Measurements from ENCODE around the gene HOXB2. TPM values are rescaled to one million over a fixed set of nuclear protein-coding genes. Genes with fewer than 3 reads are reported as not detected.
A peak's percentile ranks its signal among the peaks of the same experiment; 100 is the strongest.

HOXB2 gene
- total RNA-seq, 1 donor from 2014 or later, result 15.2 TPM

DNA sequence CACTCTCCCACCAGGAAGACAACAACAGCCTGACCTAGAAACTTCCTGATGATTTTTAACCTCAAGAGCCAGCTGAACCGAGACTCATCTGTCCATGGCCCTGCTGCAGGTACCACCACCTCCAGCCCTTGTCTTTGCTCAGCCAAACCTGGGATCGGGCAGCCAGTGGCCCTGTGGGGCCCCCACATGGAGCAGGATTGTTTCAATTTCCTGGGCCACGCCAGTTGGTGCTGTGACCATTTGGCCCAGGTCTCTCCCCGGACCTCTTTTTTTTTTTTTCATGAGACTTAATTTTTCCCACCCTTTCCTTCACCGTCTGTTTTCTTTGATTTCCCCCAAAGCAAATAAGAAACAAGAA is 8.3 kb upstream of the HOXB2 start:
- TF ChIP-seq, protein P1, sequence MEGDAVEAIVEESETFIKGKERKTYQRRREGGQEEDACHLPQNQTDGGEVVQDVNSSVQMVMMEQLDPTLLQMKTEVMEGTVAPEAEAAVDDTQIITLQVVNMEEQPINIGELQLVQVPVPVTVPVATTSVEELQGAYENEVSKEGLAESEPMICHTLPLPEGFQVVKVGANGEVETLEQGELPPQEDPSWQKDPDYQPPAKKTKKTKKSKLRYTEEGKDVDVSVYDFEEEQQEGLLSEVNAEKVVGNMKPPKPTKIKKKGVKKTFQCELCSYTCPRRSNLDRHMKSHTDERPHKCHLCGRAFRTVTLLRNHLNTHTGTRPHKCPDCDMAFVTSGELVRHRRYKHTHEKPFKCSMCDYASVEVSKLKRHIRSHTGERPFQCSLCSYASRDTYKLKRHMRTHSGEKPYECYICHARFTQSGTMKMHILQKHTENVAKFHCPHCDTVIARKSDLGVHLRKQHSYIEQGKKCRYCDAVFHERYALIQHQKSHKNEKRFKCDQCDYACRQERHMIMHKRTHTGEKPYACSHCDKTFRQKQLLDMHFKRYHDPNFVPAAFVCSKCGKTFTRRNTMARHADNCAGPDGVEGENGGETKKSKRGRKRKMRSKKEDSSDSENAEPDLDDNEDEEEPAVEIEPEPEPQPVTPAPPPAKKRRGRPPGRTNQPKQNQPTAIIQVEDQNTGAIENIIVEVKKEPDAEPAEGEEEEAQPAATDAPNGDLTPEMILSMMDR (IDR thresholded peaks at IDR 0.05; ENCODE audit: insufficient read depth, low read length, poor library complexity, severe bottlenecking), result no peak
- Histone ChIP-seq H3K4me3 (ENCODE audit: low read depth, low read length) (peak overlapping the region; percentile 20), H3K27me3 (ENCODE audit: control insufficient read depth, insufficient read depth, low read length) (no peaks in the 10 kb centered on the region), H3K36me3 (ENCODE audit: control insufficient read depth, insufficient read depth, low read length) (peaks cover 8% of the 10 kb centered on the region)
- no peak for DNase-seq (ENCODE audit: low read depth)

DNA sequence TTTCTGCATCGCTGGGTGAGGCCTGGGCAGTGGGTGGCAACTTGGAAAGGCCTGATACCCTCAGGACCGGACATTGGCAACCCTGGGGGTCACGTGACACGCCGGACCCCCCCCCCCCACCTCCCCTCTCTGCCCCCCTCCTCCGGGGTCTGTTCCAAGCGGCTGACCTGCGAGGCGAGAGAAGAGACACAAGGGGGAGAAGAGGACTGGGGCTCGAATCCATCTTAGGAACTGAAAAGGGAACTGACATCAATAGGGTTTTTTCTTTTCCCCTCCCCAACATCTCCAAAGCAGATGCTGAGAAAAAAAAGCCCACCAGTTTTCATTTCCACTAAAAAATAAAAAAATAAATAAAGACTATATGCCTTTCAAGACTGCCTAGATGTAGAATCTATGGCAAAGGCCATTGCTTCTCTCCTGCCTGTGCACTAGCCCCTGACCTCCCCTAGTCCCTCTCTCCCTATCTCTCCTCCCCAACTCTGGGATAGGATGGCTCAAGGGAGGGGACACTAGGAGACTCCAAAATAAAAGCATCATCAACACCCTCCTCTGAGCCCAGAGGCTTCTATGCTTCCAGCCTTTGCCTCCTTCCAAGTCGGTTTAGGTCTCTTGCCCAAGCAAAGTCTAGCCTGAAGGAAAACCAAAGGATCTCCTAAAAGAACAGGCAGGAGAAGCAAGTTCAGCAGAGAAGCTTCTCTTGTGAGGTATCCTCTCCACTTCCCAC is 7.7 kb upstream of the HOXB2 start:
- Histone ChIP-seq H3K27me3 (ENCODE audit: control insufficient read depth, insufficient read depth, low read length) (no peaks in the 10 kb centered on the region), H3K4me3 (ENCODE audit: low read depth, low read length) (peak overlapping the region; percentile 25), H3K36me3 (ENCODE audit: control insufficient read depth, insufficient read depth, low read length) (peaks cover 8% of the 10 kb centered on the region)
- no peak for DNase-seq (ENCODE audit: low read depth)
- TF ChIP-seq, protein P1 (IDR thresholded peaks at IDR 0.05; ENCODE audit: insufficient read depth, low read length, poor library complexity, severe bottlenecking), result peak; percentile 5

DNA sequence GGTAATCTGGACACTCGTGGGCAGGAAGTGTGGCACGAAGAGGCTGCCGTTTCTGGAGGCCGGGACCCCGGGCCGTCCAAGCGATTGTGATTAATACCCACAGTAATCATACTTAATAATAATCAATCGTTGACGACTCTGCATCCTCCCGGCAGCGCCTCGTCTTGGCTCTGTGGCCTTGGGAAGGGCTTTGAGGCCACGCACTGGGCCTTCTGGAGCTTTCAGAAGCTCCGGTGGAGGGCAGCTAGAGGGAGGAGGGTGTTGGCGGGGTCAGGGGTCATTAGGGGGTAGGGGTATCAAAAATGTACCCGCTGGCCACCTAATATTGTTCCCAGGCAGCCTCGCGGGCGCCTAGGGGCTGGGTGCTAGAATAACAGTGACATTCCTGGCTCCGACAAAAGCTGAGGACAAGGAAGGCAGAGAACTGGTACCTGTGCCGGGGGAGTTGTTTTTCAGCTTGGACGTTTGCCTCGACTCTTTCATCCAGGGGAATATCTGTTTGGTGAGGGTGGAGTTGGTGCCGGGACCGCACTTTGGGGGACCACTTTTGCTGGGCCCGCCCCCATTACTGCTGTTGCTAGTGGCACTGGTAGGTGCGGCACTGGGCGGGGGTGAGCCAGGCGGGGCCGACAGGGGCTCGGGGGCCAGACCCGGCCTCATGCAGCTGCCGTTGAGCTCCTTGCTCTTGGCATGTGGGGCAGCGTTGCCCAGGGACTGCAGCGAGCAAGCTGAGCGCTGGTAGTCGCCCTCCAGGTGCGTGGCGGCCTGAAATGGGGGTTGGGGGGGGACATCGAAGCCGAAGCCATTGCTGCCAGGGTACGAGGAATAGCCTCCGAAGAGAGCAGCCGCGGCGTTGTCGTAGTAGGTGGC is 6.9 kb upstream of the HOXB2 start:
- Histone ChIP-seq H3K4me3 (ENCODE audit: low read depth, low read length) (peak overlapping the region; percentile 25), H3K27me3 (ENCODE audit: control insufficient read depth, insufficient read depth, low read length) (no peaks in the 10 kb centered on the region), H3K36me3 (ENCODE audit: control insufficient read depth, insufficient read depth, low read length) (peaks cover 8% of the 10 kb centered on the region)
- DNase-seq (ENCODE audit: low read depth), result no peak
- TF ChIP-seq, protein P1 (IDR thresholded peaks at IDR 0.05; ENCODE audit: insufficient read depth, low read length, poor library complexity, severe bottlenecking), result no peak

DNA sequence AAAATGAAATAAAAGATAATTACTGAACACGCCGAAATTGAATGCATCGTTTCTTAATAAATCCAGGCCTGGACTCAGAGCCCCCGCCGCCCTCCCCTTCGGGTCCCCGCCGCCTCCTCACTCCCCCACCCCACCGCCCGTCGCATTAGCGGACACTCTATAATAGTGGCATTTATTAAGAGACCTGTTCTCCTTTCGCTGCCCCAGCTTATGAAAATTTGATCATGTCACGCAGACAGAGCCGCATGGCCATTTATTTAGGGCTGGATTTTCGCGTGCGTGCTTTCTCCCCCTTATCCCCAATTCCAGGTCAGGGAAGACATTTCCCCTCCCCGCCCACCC is 6.3 kb upstream of the HOXB2 start:
- TF ChIP-seq, protein P1 (IDR thresholded peaks at IDR 0.05; ENCODE audit: insufficient read depth, low read length, poor library complexity, severe bottlenecking), result no peak
- Histone ChIP-seq H3K4me3 (ENCODE audit: low read depth, low read length) (peak overlapping the region; percentile 25), H3K36me3 (ENCODE audit: control insufficient read depth, insufficient read depth, low read length) (peaks cover 8% of the 10 kb centered on the region), H3K27me3 (ENCODE audit: control insufficient read depth, insufficient read depth, low read length) (no peaks in the 10 kb centered on the region)
- no peak for DNase-seq (ENCODE audit: low read depth)

DNA sequence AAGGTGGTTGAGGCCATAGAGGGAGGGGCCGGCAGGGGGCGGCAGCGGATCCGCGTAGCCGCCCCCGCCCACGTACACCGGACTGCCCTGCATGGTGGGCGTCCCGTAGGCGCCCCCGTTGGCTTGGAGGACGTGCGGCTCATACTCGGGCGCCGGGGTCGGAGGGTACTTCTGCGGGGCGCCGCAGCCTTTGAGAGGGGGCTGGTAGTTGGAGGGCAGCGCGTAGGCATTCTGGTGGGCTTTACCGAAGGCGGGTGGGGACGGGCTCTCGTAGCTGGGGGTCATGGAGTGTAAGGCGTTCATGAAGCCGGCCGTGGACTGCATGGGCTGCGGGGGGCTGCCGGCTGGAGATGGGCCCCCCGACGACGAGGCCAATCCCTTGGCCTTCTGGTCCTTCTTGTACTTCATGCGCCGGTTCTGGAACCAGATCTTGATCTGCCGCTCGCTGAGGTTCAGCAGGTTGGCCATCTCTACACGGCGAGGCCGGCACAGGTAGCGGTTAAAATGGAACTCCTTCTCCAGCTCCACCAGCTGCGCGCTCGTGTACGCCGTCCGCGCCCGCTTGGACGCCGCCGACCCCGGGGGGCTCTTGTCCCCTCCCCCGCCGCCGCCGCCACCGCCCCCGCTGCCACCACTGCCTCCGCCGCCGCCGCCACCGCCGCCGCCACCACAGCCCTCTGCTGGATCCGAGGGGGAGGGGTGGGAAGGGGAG is 5.7 kb upstream of the HOXB2 start:
- TF ChIP-seq, protein P1 (IDR thresholded peaks at IDR 0.05; ENCODE audit: insufficient read depth, low read length, poor library complexity, severe bottlenecking), result peak; percentile 49
- H3K4me3 ChIP-seq (ENCODE audit: low read depth, low read length), result peak overlapping the region; percentile 32
- H3K27me3 ChIP-seq (ENCODE audit: control insufficient read depth, insufficient read depth, low read length), result no peaks in the 10 kb centered on the region
- peaks cover 8% of the 10 kb centered on the region for H3K36me3 ChIP-seq (ENCODE audit: control insufficient read depth, insufficient read depth, low read length)
- no peak for DNase-seq (ENCODE audit: low read depth)

Data from kidney epithelial cell (primary cell).